GM19240 (cell line): ENCODE data around the gene HUS1.
"Not testable (repeated sequence)": the region's sequence is repeated elsewhere in the genome, so short reads cannot be mapped to it uniquely, and the experiment has no call there.

Experiments used
- DNase-seq: peaks from one replicate; pipeline ENCODE4 v3.0.0; 2011; ENCODE audit warnings: low spot score; ENCODE audit not compliant: insufficient read length

Gene HUS1

GRCh38 chr7:47931005-47932004, 48.1 kb downstream of the HUS1 start:
- no peak for DNase-seq

- no peak for DNase-seq
Observed at GRCh38 chr7:47924266-47924665, 55.1 kb downstream of the HUS1 start.

- DNase-seq = not testable (repeated sequence)
Observed at GRCh38 chr7:47923081-47923875, 56.1 kb downstream of the HUS1 start.

- DNase-seq = not testable (repeated sequence)
Observed at GRCh38 chr7:47916514-47916913, 62.9 kb downstream of the HUS1 start.

GRCh38 chr7:47915616-47915976, 63.8 kb downstream of the HUS1 start:
- no peak for DNase-seq

GRCh38 chr7:47914717-47915615, 64.4 kb downstream of the HUS1 start:
- DNase-seq = no peak
